Left lung (tissue), 10 donors: ENCODE data around the gene ST7L. TPM values are rescaled to one million over a fixed set of nuclear protein-coding genes. Genes with fewer than 3 reads are reported as not detected.

Source experiments
- ATAC-seq: fragments of 200-7000 bp; cut with Tn5 transposase; one replicate; pipeline ENCODE4 v1.9.1; 2020; ENCODE audit warnings: moderate library complexity
- DNase-seq, 4 donors: peaks; one replicate each; pipeline ENCODE4 v3.0.0-alpha.2; 2013 to 2020
- H3K27ac ChIP-seq, 2 donors: fragments of 200-600 bp; sonication (generic) in 1 of 2; one replicate each; pipeline versions ENCODE4 v1.5.0 to v1.8.0; 2020 to 2021
- H3K27me3 ChIP-seq, 2 donors: fragments of 200-600 bp; sonication (generic) in 1 of 2; one replicate each; pipeline versions ENCODE4 v1.5.0 to v1.8.0; 2020 to 2021
- H3K36me3 ChIP-seq, 2 donors: fragments of 200-600 bp; sonication (generic) in 1 of 2; one replicate each; pipeline versions ENCODE4 v1.5.0 to v1.8.0; 2020 to 2021
- H3K4me1 ChIP-seq, 2 donors: fragments of 200-600 bp; one replicate each; pipeline ENCODE4 v1.8.0; 2021
- H3K4me3 ChIP-seq, 2 donors: fragments of 200-600 bp; sonication (generic) in 1 of 2; one replicate each; pipeline versions ENCODE4 v1.5.0 to v1.8.0; 2020 to 2021; ENCODE audit warnings: mild to moderate bottlenecking in 1 of 2
- H3K9me3 ChIP-seq, 2 donors: fragments of 200-600 bp; sonication (generic) in 1 of 2; one replicate each; pipeline versions ENCODE4 v1.5.0 to v1.8.0; 2020 to 2021
- CTCF ChIP-seq, 2 donors: fragments of 200-600 bp; sonication (generic) in 1 of 2; IDR thresholded peaks; one replicate each; pipeline versions ENCODE4 v1.5.0 to v1.8.0; 2021; ENCODE audit warnings: antibody characterized with exemption in 2 of 2
- intact Hi-C, 2 donors: fragments of 100-400 bp; cut with DNase I; formaldehyde crosslinking; loops; one replicate each; pipeline versions ENCODE4 v1.11.2 to v1.14.2; 2022
- polyA plus RNA-seq, 6 donors: library from polyadenylated mRNA; unstranded; fragments of 120-200 nt; gene quantifications; one replicate each; pipeline ENCODE4 v1.2.1, GENCODE V29; 2013; ENCODE audit not compliant: insufficient read length in 6 of 6
- total RNA-seq, 2 donors: library from RNA; stranded (reverse); fragmentation: NEBNext Ultra II Directional; extraction: Animal tissue kit (Norgen Biotek cat#: 25700); gene quantifications; one replicate each; pipeline ENCODE4 v1.2.1, GENCODE V29; 2021
- donor health status: DM: no; HTN: yes; CAD: no.
- donor health status: DM: no; HTN: no; CAD: no.

ST7L gene
- total and polyA plus RNA-seq, 8 donors, result 15.9 to 35.2 (median 26.8) TPM

GRCh38 chr1:112510340-112510739 is 108.6 kb downstream of the ST7L start:
- intact Hi-C loops, result no loop called here
- no peak overlapping the region for H3K27ac ChIP-seq
- TF ChIP-seq CTCF (IDR thresholded peaks at IDR 0.05), result no peak
- no peak overlapping the region for H3K4me3 ChIP-seq
- no peak for DNase-seq
- peaks cover 5 to 21% of the 10 kb centered on the region in 2 donors for H3K4me1 ChIP-seq
- ATAC-seq, result no peak
- peaks cover 25 to 53% of the 10 kb centered on the region in 2 donors for H3K27me3 ChIP-seq
- H3K36me3 ChIP-seq, result no peaks in the 10 kb centered on the region
- no peaks in the 10 kb centered on the region for H3K9me3 ChIP-seq

- ATAC-seq (no peak), DNase-seq (no peak)
- peak overlapping the region in 1 of 2 donors; percentile 50 for H3K4me3 ChIP-seq
- no peak overlapping the region for H3K27ac ChIP-seq
- peaks cover 25 to 59% of the 10 kb centered on the region in 2 donors for H3K27me3 ChIP-seq
- TF ChIP-seq CTCF (IDR thresholded peaks at IDR 0.05), result no peak
- intact Hi-C loops, result loop anchor here in 1 of 2 donors (10.0 kb wide), 1 partner anchor 105 kb away; the partner anchor contains the start of genes CAPZA1 and ST7L
- no peaks in the 10 kb centered on the region for H3K9me3 ChIP-seq
- H3K36me3 ChIP-seq, result no peaks in the 10 kb centered on the region
- peaks cover 5 to 21% of the 10 kb centered on the region in 2 donors for H3K4me1 ChIP-seq
These were observed 109.2 kb downstream of the ST7L start for GRCh38 chr1:112509660-112510178.

- Histone ChIP-seq H3K27me3 (peaks cover 25 to 65% of the 10 kb centered on the region in 2 donors), H3K4me1 (peaks cover 5 to 21% of the 10 kb centered on the region in 2 donors), H3K4me3 (peak overlapping the region; percentile 50), H3K36me3 (no peaks in the 10 kb centered on the region), H3K27ac (no peak overlapping the region), H3K9me3 (no peaks in the 10 kb centered on the region)
- TF ChIP-seq CTCF (IDR thresholded peaks at IDR 0.05), result no peak
- ATAC-seq (peak; percentile 36), DNase-seq (peak in 2 of 4 donors; percentile 20 to 82)
- intact Hi-C loops, result loop anchor here in 1 of 2 donors (10.0 kb wide), 1 partner anchor 106 kb away; the partner anchor contains the start of genes CAPZA1 and ST7L
These were observed 109.8 kb downstream of the ST7L start for GRCh38 chr1:112509005-112509659.

- Histone ChIP-seq H3K4me3 (peak within 1 kb of the TSS; percentile 50), H3K36me3 (no peaks in the 10 kb centered on the region), H3K27me3 (peaks cover 25 to 72% of the 10 kb centered on the region in 2 donors), H3K27ac (no peak within 1 kb of the TSS), H3K9me3 (no peaks in the 10 kb centered on the region), H3K4me1 (peaks cover 5 to 21% of the 10 kb centered on the region in 2 donors)
- peak; percentile 62 for ATAC-seq
- intact Hi-C loops, result loop anchor here in 1 of 2 donors (10.0 kb wide), 1 partner anchor 106 kb away; the partner anchor contains the start of genes CAPZA1 and ST7L
- TF ChIP-seq CTCF (IDR thresholded peaks at IDR 0.05), result no peak
- DNase-seq, result peak in 2 of 4 donors; percentile 38 to 84
These were observed 110.5 kb downstream of the ST7L start, which contains the start of gene WNT2B for GRCh38 chr1:112508278-112509004. WNT2B (plus strand) TSS chr1:112508965; CDS start chr1:112509263, 298 bp downstream.
